Measurements from ENCODE around the gene FAP.

DNA sequence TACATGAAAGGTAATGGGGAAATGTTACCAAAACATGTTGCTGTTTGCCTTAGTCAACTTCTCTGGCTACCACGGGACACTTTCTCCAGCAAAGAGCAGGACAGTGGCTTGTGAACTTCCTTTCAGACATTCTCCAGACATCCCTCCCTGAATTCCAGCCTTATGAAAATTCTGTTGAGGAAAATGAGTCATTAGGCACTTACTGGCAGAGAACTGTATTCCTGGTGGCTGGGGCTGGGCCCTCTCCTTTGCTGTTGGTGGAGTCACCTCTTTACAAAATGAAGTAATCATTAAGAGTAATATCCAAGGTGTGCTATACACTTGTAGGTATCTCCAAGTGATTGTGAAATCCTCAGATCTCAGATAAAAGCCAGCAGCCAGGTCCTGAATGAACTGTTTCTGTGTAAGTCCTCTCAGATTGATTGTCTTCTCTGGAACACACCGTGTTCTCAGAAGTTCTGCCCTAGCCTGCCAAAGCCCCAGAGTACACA lies 1.3 kb upstream of the FAP start:
- TF ChIP-seq, protein P1, sequence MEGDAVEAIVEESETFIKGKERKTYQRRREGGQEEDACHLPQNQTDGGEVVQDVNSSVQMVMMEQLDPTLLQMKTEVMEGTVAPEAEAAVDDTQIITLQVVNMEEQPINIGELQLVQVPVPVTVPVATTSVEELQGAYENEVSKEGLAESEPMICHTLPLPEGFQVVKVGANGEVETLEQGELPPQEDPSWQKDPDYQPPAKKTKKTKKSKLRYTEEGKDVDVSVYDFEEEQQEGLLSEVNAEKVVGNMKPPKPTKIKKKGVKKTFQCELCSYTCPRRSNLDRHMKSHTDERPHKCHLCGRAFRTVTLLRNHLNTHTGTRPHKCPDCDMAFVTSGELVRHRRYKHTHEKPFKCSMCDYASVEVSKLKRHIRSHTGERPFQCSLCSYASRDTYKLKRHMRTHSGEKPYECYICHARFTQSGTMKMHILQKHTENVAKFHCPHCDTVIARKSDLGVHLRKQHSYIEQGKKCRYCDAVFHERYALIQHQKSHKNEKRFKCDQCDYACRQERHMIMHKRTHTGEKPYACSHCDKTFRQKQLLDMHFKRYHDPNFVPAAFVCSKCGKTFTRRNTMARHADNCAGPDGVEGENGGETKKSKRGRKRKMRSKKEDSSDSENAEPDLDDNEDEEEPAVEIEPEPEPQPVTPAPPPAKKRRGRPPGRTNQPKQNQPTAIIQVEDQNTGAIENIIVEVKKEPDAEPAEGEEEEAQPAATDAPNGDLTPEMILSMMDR (IDR thresholded peaks at IDR 0.05; ENCODE audit: insufficient read depth, low read length): no peak
- no peak for TF ChIP-seq POLR2AphosphoS5 (IDR thresholded peaks at IDR 0.05; ENCODE audit: low read depth)
- TF ChIP-seq, protein P2, sequence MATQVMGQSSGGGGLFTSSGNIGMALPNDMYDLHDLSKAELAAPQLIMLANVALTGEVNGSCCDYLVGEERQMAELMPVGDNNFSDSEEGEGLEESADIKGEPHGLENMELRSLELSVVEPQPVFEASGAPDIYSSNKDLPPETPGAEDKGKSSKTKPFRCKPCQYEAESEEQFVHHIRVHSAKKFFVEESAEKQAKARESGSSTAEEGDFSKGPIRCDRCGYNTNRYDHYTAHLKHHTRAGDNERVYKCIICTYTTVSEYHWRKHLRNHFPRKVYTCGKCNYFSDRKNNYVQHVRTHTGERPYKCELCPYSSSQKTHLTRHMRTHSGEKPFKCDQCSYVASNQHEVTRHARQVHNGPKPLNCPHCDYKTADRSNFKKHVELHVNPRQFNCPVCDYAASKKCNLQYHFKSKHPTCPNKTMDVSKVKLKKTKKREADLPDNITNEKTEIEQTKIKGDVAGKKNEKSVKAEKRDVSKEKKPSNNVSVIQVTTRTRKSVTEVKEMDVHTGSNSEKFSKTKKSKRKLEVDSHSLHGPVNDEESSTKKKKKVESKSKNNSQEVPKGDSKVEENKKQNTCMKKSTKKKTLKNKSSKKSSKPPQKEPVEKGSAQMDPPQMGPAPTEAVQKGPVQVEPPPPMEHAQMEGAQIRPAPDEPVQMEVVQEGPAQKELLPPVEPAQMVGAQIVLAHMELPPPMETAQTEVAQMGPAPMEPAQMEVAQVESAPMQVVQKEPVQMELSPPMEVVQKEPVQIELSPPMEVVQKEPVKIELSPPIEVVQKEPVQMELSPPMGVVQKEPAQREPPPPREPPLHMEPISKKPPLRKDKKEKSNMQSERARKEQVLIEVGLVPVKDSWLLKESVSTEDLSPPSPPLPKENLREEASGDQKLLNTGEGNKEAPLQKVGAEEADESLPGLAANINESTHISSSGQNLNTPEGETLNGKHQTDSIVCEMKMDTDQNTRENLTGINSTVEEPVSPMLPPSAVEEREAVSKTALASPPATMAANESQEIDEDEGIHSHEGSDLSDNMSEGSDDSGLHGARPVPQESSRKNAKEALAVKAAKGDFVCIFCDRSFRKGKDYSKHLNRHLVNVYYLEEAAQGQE (IDR thresholded peaks at IDR 0.05; ENCODE audit: insufficient replicate concordance, low read depth): no peak
- no peak for TF ChIP-seq SPI1 (IDR thresholded peaks at IDR 0.05; ENCODE audit: borderline replicate concordance, low read depth)
- no peak for TF ChIP-seq GABPA (IDR thresholded peaks at IDR 0.05; ENCODE audit: low read depth)

Data from HL-60 (cell line).